ENCODE data around the gene SMLR1. TPM values are rescaled to one million over a fixed set of nuclear protein-coding genes. Genes with fewer than 3 reads are reported as not detected.

The SMLR1 gene
- total RNA-seq, result not detected
- not detected for polyA plus RNA-seq
- long read RNA-seq, donor 1, result 0 reads
- long read RNA-seq, donor 2, result 0 reads
- long read RNA-seq, donor 3, result 0 reads

- no peak within 1 kb of the TSS for H3K4me3 ChIP-seq
- no peaks in the 10 kb centered on the region for H3K9me3 ChIP-seq
- no peaks in the 10 kb centered on the region for H3K36me3 ChIP-seq
- no peak within 1 kb of the TSS for H3K27ac ChIP-seq
- no peaks in the 10 kb centered on the region for H3K4me1 ChIP-seq
- TF ChIP-seq CTCF (IDR thresholded peaks at IDR 0.05), result no peak
- intact Hi-C loops (cut with DNase I), result no loop called here
- H3K27me3 ChIP-seq, result no peaks in the 10 kb centered on the region
- WGBS, 2 donors, result 77 to 79% methylated on average over 11 of the region's 11 CpGs
- no peak for ATAC-seq
- no peak for DNase-seq
Measured at GRCh38 chr6:130827247-130828149, at the start of gene SMLR1. Gene SMLR1 (plus strand): TSS chr6:130827406. CDS start chr6:130827414, 8 bp downstream.

GRCh38 chr6:130778946-130779657, 48.1 kb upstream of the SMLR1 start:
- peaks cover 0 to 12% (median 0%) of the 10 kb centered on the region in 9 donors for H3K4me1 ChIP-seq
- TF ChIP-seq CTCF (IDR thresholded peaks at IDR 0.05), result no peak
- H3K36me3 ChIP-seq, result no peaks in the 10 kb centered on the region
- WGBS, 2 donors, result 65 to 71% methylated on average over 7 of the region's 7 CpGs
- H3K4me3 ChIP-seq, result peak overlapping the region in 3 of 10 donors; percentile 3 to 13 (median 9)
- intact Hi-C loops (cut with DNase I), result no loop called here
- DNase-seq (no peak), ATAC-seq (peak in 5 of 8 donors; percentile 42 to 76 (median 63))
- H3K27ac ChIP-seq, result peak overlapping the region in 3 of 10 donors; percentile 7 to 39 (median 10)
- no peaks in the 10 kb centered on the region for H3K27me3 ChIP-seq
- H3K9me3 ChIP-seq, result peaks cover 0 to 3% (median 0%) of the 10 kb centered on the region in 11 donors

DNA sequence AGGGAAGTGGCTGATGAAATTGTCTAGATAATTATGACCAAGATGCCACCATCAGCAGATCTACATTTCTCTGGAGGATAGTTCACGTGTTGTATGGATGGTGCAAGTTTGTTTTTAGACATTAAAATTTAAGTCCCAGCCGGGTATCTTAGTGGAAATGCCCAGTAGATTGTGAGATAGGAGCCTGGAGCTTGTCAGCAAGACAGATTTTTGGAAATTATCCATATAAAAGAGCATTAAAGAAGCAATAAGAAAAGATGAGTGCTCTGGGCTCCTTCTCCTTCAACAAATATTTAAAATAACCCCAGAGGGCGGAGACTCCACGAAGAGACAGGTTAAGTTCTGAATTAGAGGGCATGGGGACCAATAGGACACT, 47.6 kb upstream of the SMLR1 start:
- no peak for DNase-seq
- Histone ChIP-seq H3K4me3 (no peak overlapping the region), H3K27me3 (no peaks in the 10 kb centered on the region), H3K9me3 (peaks cover 0 to 3% (median 0%) of the 10 kb centered on the region in 11 donors), H3K27ac (peak overlapping the region in 2 of 10 donors; percentile 7 to 10), H3K36me3 (no peaks in the 10 kb centered on the region), H3K4me1 (peaks cover 0 to 12% (median 0%) of the 10 kb centered on the region in 9 donors)
- 41 to 44% methylated on average over 4 of the region's 4 CpGs for whole genome bisulfite sequencing, 2 donors
- TF ChIP-seq CTCF (IDR thresholded peaks at IDR 0.05), result no peak
- no peak for ATAC-seq
- intact Hi-C loops (cut with DNase I), result no loop called here

- Histone ChIP-seq H3K36me3 (no peaks in the 10 kb centered on the region), H3K27ac (no peak overlapping the region), H3K4me1 (peaks cover 0 to 12% (median 0%) of the 10 kb centered on the region in 9 donors), H3K9me3 (peaks cover 0 to 3% (median 0%) of the 10 kb centered on the region in 11 donors), H3K27me3 (no peaks in the 10 kb centered on the region), H3K4me3 (no peak overlapping the region)
- 49 to 63% methylated on average over 1 of the region's 1 CpG for WGBS, 2 donors
- DNase-seq, result no peak
- no peak for ATAC-seq
- no peak for TF ChIP-seq CTCF (IDR thresholded peaks at IDR 0.05)
- intact Hi-C loops (cut with DNase I), result no loop called here
Measured at GRCh38 chr6:130780122-130780521, 47.1 kb upstream of the SMLR1 start.
